ENCODE data around the gene FBXL19.

The FBXL19 gene

GRCh38 chr16:30949650-30950515, 26.5 kb downstream of the FBXL19 start (continued):
- TF ChIP-seq ZBTB26 (tag by site-specific recombination; optimal IDR thresholded peaks at IDR 0.05) = no peak
- TF ChIP-seq TCF7L2 (IDR thresholded peaks at IDR 0.05; ENCODE audit: borderline replicate concordance, low read depth, low read length) = no peak
- TF ChIP-seq, protein P1, sequence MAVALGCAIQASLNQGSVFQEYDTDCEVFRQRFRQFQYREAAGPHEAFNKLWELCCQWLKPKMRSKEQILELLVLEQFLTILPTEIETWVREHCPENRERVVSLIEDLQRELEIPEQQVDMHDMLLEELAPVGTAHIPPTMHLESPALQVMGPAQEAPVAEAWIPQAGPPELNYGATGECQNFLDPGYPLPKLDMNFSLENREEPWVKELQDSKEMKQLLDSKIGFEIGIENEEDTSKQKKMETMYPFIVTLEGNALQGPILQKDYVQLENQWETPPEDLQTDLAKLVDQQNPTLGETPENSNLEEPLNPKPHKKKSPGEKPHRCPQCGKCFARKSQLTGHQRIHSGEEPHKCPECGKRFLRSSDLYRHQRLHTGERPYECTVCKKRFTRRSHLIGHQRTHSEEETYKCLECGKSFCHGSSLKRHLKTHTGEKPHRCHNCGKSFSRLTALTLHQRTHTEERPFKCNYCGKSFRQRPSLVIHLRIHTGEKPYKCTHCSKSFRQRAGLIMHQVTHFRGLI (tag by site-specific recombination; IDR thresholded peaks at IDR 0.05) = no peak
- TF ChIP-seq ZNF2 (tag by site-specific recombination; IDR thresholded peaks at IDR 0.05) = no peak
- TF ChIP-seq ZNF24 (tag by site-specific recombination; IDR thresholded peaks at IDR 0.05) = no peak
- peak; percentile 78 for TF ChIP-seq ZNF600 (tag by site-specific recombination; IDR thresholded peaks at IDR 0.05)
- TF ChIP-seq ZNF561 (tag by site-specific recombination; IDR thresholded peaks at IDR 0.05; ENCODE audit: borderline replicate concordance) = no peak
- TF ChIP-seq ZNF114 (tag by site-specific recombination; IDR thresholded peaks at IDR 0.05) = no peak
- TF ChIP-seq ZBTB7A (tag by site-specific recombination; IDR thresholded peaks at IDR 0.05; ENCODE audit: low read depth) = 0 out of 2 replicates have a peak, but pooled peaks have one; percentile 51
- no peak for TF ChIP-seq ZNF596 (tag by site-specific recombination; IDR thresholded peaks at IDR 0.05)
- TF ChIP-seq, protein P2, sequence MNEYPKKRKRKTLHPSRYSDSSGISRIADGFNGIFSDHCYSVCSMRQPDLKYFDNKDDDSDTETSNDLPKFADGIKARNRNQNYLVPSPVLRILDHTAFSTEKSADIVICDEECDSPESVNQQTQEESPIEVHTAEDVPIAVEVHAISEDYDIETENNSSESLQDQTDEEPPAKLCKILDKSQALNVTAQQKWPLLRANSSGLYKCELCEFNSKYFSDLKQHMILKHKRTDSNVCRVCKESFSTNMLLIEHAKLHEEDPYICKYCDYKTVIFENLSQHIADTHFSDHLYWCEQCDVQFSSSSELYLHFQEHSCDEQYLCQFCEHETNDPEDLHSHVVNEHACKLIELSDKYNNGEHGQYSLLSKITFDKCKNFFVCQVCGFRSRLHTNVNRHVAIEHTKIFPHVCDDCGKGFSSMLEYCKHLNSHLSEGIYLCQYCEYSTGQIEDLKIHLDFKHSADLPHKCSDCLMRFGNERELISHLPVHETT (tag by site-specific recombination; IDR thresholded peaks at IDR 0.05) = no peak
- TF ChIP-seq, protein P3, sequence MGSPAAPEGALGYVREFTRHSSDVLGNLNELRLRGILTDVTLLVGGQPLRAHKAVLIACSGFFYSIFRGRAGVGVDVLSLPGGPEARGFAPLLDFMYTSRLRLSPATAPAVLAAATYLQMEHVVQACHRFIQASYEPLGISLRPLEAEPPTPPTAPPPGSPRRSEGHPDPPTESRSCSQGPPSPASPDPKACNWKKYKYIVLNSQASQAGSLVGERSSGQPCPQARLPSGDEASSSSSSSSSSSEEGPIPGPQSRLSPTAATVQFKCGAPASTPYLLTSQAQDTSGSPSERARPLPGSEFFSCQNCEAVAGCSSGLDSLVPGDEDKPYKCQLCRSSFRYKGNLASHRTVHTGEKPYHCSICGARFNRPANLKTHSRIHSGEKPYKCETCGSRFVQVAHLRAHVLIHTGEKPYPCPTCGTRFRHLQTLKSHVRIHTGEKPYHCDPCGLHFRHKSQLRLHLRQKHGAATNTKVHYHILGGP (tag by site-specific recombination; IDR thresholded peaks at IDR 0.05) = no peak
- 0 out of 2 replicates have a peak, but pooled peaks have one; percentile 21 for TF ChIP-seq TRIM28 (IDR thresholded peaks at IDR 0.05; ENCODE audit: borderline replicate concordance, low read length)
- no peak for TF ChIP-seq KLF10 (tag by site-specific recombination; IDR thresholded peaks at IDR 0.05)
- TF ChIP-seq ZNF146 (tag by site-specific recombination; IDR thresholded peaks at IDR 0.05) = no peak
- TF ChIP-seq ZNF837 (tag by site-specific recombination; IDR thresholded peaks at IDR 0.05) = no peak
- no peak for TF ChIP-seq ZNF391 (tag by site-specific recombination; IDR thresholded peaks at IDR 0.05; ENCODE audit: borderline replicate concordance, low read depth)
- no peak for TF ChIP-seq ZNF214 (tag by site-specific recombination; IDR thresholded peaks at IDR 0.05; ENCODE audit: borderline replicate concordance)
- no peak for TF ChIP-seq ZNF19 (tag by site-specific recombination; IDR thresholded peaks at IDR 0.05; ENCODE audit: low read depth)
- no peak for TF ChIP-seq KLF9 (tag by site-specific recombination; IDR thresholded peaks at IDR 0.05; ENCODE audit: low read depth)
- TF ChIP-seq SP3 (tag by site-specific recombination; IDR thresholded peaks at IDR 0.05) = peak; percentile 57
- 0 out of 2 replicates have a peak, but pooled peaks have one; percentile 32 for TF ChIP-seq PRDM1 (tag by site-specific recombination; IDR thresholded peaks at IDR 0.05)
- peak; percentile 20; the same call in 1 of the 2 replicates for TF ChIP-seq ZNF629 (tag by site-specific recombination; IDR thresholded peaks at IDR 0.05)
- no peak for TF ChIP-seq MEIS1 (CRISPR knock-in tag; IDR thresholded peaks at IDR 0.05; ENCODE audit: borderline replicate concordance)
- TF ChIP-seq ZEB2 (tag by site-specific recombination; IDR thresholded peaks at IDR 0.05) = peak; percentile 37; the same call in 1 of the 2 replicates
- no peak for TF ChIP-seq ZNF585B (tag by site-specific recombination; IDR thresholded peaks at IDR 0.05)
- no peak for TF ChIP-seq ZNF785 (tag by site-specific recombination; IDR thresholded peaks at IDR 0.05)
- TF ChIP-seq MYNN (tag by site-specific recombination; IDR thresholded peaks at IDR 0.05; ENCODE audit: borderline replicate concordance) = no peak
- 0 out of 2 replicates have a peak, but pooled peaks have one; percentile 70 for TF ChIP-seq HOXC10 (CRISPR knock-in tag; IDR thresholded peaks at IDR 0.05)
- no peak for TF ChIP-seq ZNF202 (tag by site-specific recombination; IDR thresholded peaks at IDR 0.05; ENCODE audit: borderline replicate concordance)
- 0 out of 2 replicates have a peak, but pooled peaks have one; percentile 26 for TF ChIP-seq WT1 (tag by site-specific recombination; IDR thresholded peaks at IDR 0.05)
- TF ChIP-seq ZNF335 (tag by site-specific recombination; conservative IDR thresholded peaks at IDR 0.05) = no peak
- TF ChIP-seq ZNF138 (tag by site-specific recombination; IDR thresholded peaks at IDR 0.05; ENCODE audit: borderline replicate concordance) = no peak
- TF ChIP-seq KLF16 (tag by site-specific recombination; IDR thresholded peaks at IDR 0.05) = 0 out of 2 replicates have a peak, but pooled peaks have one; percentile 30
- no peak for TF ChIP-seq ZNF140 (tag by site-specific recombination; IDR thresholded peaks at IDR 0.05)
- TF ChIP-seq ZNF155 (tag by site-specific recombination; IDR thresholded peaks at IDR 0.05) = no peak
- no peak for TF ChIP-seq ZNF670 (tag by site-specific recombination; IDR thresholded peaks at IDR 0.05; ENCODE audit: low read depth)
